ENCODE results near the gene KLRF1.

KLRF1 gene

GRCh38 chr12:9856151-9856550 lies 28.9 kb downstream of the KLRF1 start:
- no peaks in the 10 kb centered on the region for H3K9me3 ChIP-seq (ENCODE audit: severe bottlenecking)
- no peaks in the 10 kb centered on the region for H3K27me3 ChIP-seq (ENCODE audit: insufficient read depth, low read depth, severe bottlenecking)
- TF ChIP-seq CTCF (IDR thresholded peaks at IDR 0.05; ENCODE audit: low read depth, low read length): no peak
- H3K27ac ChIP-seq: no peak overlapping the region
- DNase-seq: no peak
- H3K36me3 ChIP-seq: no peaks in the 10 kb centered on the region
- H3K4me3 ChIP-seq (ENCODE audit: low read depth, low read length): no peak overlapping the region

GRCh38 chr12:9856894-9857293 lies 29.6 kb downstream of the KLRF1 start:
- Histone ChIP-seq H3K4me3 (ENCODE audit: low read depth, low read length) (no peak overlapping the region), H3K36me3 (no peaks in the 10 kb centered on the region), H3K9me3 (ENCODE audit: severe bottlenecking) (no peaks in the 10 kb centered on the region), H3K27me3 (ENCODE audit: insufficient read depth, low read depth, severe bottlenecking) (no peaks in the 10 kb centered on the region), H3K27ac (no peak overlapping the region)
- DNase-seq: no peak
- no peak for TF ChIP-seq CTCF (IDR thresholded peaks at IDR 0.05; ENCODE audit: low read depth, low read length)

- TF ChIP-seq CTCF (IDR thresholded peaks at IDR 0.05; ENCODE audit: low read depth, low read length): no peak
- Histone ChIP-seq H3K9me3 (ENCODE audit: severe bottlenecking) (no peaks in the 10 kb centered on the region), H3K27ac (no peak overlapping the region), H3K27me3 (ENCODE audit: insufficient read depth, low read depth, severe bottlenecking) (no peaks in the 10 kb centered on the region), H3K36me3 (no peaks in the 10 kb centered on the region), H3K4me3 (ENCODE audit: low read depth, low read length) (no peak overlapping the region)
- DNase-seq: no peak
Measured at GRCh38 chr12:9858135-9858534, 30.9 kb downstream of the KLRF1 start.

- DNase-seq: no peak
- Histone ChIP-seq H3K4me3 (ENCODE audit: low read depth, low read length) (no peak overlapping the region), H3K36me3 (no peaks in the 10 kb centered on the region), H3K9me3 (ENCODE audit: severe bottlenecking) (no peaks in the 10 kb centered on the region), H3K27me3 (ENCODE audit: insufficient read depth, low read depth, severe bottlenecking) (no peaks in the 10 kb centered on the region), H3K27ac (no peak overlapping the region)
- TF ChIP-seq CTCF (IDR thresholded peaks at IDR 0.05; ENCODE audit: low read depth, low read length): no peak
Measured at GRCh38 chr12:9864913-9865675, 37.8 kb downstream of the KLRF1 start.

GRCh38 chr12:9866860-9867269 lies 39.6 kb downstream of the KLRF1 start:
- H3K4me3 ChIP-seq (ENCODE audit: low read depth, low read length): no peak overlapping the region
- TF ChIP-seq CTCF (IDR thresholded peaks at IDR 0.05; ENCODE audit: low read depth, low read length): no peak
- H3K27me3 ChIP-seq (ENCODE audit: insufficient read depth, low read depth, severe bottlenecking): no peaks in the 10 kb centered on the region
- H3K9me3 ChIP-seq (ENCODE audit: severe bottlenecking): no peaks in the 10 kb centered on the region
- H3K27ac ChIP-seq: no peak overlapping the region
- H3K36me3 ChIP-seq: no peaks in the 10 kb centered on the region
- no peak for DNase-seq

GRCh38 chr12:9867531-9867930 lies 40.2 kb downstream of the KLRF1 start:
- H3K4me3 ChIP-seq (ENCODE audit: low read depth, low read length): no peak overlapping the region
- no peaks in the 10 kb centered on the region for H3K9me3 ChIP-seq (ENCODE audit: severe bottlenecking)
- H3K36me3 ChIP-seq: no peaks in the 10 kb centered on the region
- no peak for TF ChIP-seq CTCF (IDR thresholded peaks at IDR 0.05; ENCODE audit: low read depth, low read length)
- no peaks in the 10 kb centered on the region for H3K27me3 ChIP-seq (ENCODE audit: insufficient read depth, low read depth, severe bottlenecking)
- H3K27ac ChIP-seq: no peak overlapping the region
- no peak for DNase-seq
